Sigmoid colon (tissue), 7 donors: ENCODE results near the gene CLDN10. TPM values are rescaled to one million over a fixed set of nuclear protein-coding genes. Genes with fewer than 3 reads are reported as not detected.
A peak's percentile ranks its signal among the peaks of the same experiment; 100 is the strongest.

Experiments used
- DNase-seq: peaks from one replicate; pipeline ENCODE4 v3.0.0-alpha.2; 2019
- H3K27ac ChIP-seq, 4 donors: fragments of 200-600 bp; sonication (generic); one replicate each; pipeline ENCODE4 v1.5.1; 2016 to 2019; ENCODE audit warnings: mild to moderate bottlenecking in 1 of 4
- H3K27me3 ChIP-seq, 3 donors: fragments of 200-600 bp; sonication (generic); one replicate each; pipeline ENCODE4 v1.5.1; 2019; ENCODE audit warnings: mild to moderate bottlenecking in 1 of 3
- H3K36me3 ChIP-seq, 4 donors: fragments of 200-600 bp; sonication (generic); one replicate each; pipeline ENCODE4 v1.5.1; 2016 to 2019
- H3K4me1 ChIP-seq, 4 donors: fragments of 200-600 bp; sonication (generic); one replicate each; pipeline ENCODE4 v1.5.1; 2017 to 2019
- H3K4me3 ChIP-seq, 4 donors: fragments of 200-600 bp; sonication (generic); one replicate each; pipeline ENCODE4 v1.5.1; 2017 to 2019; ENCODE audit warnings: mild to moderate bottlenecking in 2 of 4, moderate library complexity in 1 of 4
- H3K9me3 ChIP-seq, 4 donors: fragments of 200-600 bp in 3 of 4; sonication (generic) in 3 of 4; one replicate each; pipeline versions ENCODE4 v1.5.1 to v1.6.1; 2013 to 2019
- EP300 ChIP-seq, 4 donors: sonication (generic); formaldehyde crosslinking; IDR thresholded peaks; one replicate each; pipeline ENCODE4 v1.6.1; 2017; ENCODE audit warnings: antibody characterized with exemption in 4 of 4
- POLR2A ChIP-seq, 2 donors: fragments of 450-650 bp; IDR thresholded peaks; one replicate each; pipeline ENCODE4 v1.6.1; 2016; ENCODE audit warnings: antibody characterized with exemption in 2 of 2, mild to moderate bottlenecking in 2 of 2, moderate library complexity in 2 of 2
- POLR2AphosphoS5 ChIP-seq, 4 donors: sonication (generic); formaldehyde crosslinking; IDR thresholded peaks; one replicate each; pipeline ENCODE4 v1.6.1; 2017; ENCODE audit warnings: antibody characterized with exemption in 4 of 4
- WGBS, 2 donors: extraction: QIAGEN DNeasy Blood & Tissue Kit; methylation state at CpG; one replicate each; pipeline ENCODE4 v1.1.7; 2013; 5-methylcytosine and 5-hydroxymethylcytosine counted together
- intact Hi-C: fragments of 100-400 bp; cut with DNase I; formaldehyde crosslinking; loops from one replicate; pipeline ENCODE4 v1.15.1; 2023
- polyA plus RNA-seq, 3 donors: library from polyadenylated mRNA; stranded (reverse); fragments of 200-250 nt; gene quantifications; one replicate each; pipeline ENCODE4 v1.2.3, GENCODE V29; 2013
- total RNA-seq, 4 donors: library from RNA; depleted of rRNA; stranded (reverse); fragments of >200 nt; gene quantifications; one replicate each; pipeline ENCODE4 v1.1.0, GENCODE V29; 2016
- TF ChIP-seq, protein P1 (sequence below), 4 experiments: fragments of 450-650 bp in 3 of 4; fragments of 200-600 bp in 1 of 4; IDR thresholded peaks; one replicate each; pipeline ENCODE4 v1.5.1; 2016 to 2019; ENCODE audit warnings: antibody characterized with exemption in 4 of 4, mild to moderate bottlenecking in 3 of 4, moderate library complexity in 2 of 4
- donor health status: healthy with polysubstance abuse.
- donor health status: Bipolar disorder and iron deficiency.
- donor health status: healthy.

Gene CLDN10
- total and polyA plus RNA-seq, 7 donors, result 0.20 to 1.5 (median 0.36) TPM; not detected in 4

GRCh38 chr13:95620030-95620824 lies 67.7 kb downstream of the CLDN10 start:
- Histone ChIP-seq H3K4me1 (peaks cover 0 to 6% (median 5%) of the 10 kb centered on the region in 4 donors), H3K9me3 (no peaks in the 10 kb centered on the region), H3K36me3 (peaks cover 0 to 61% (median 3%) of the 10 kb centered on the region in 4 donors), H3K27me3 (no peaks in the 10 kb centered on the region), H3K27ac (no peak overlapping the region), H3K4me3 (no peak overlapping the region)
- intact Hi-C loops, result loop anchor here (5.0 kb wide), 1 partner anchor 42 kb away; no protein-coding TSS in a partner anchor
- WGBS, 2 donors, result 75 to 79% methylated on average over 2 of the region's 2 CpGs
- DNase-seq, result no peak
- TF ChIP-seq EP300 (IDR thresholded peaks at IDR 0.05) (no peak), POLR2AphosphoS5 (IDR thresholded peaks at IDR 0.05) (no peak), POLR2A (IDR thresholded peaks at IDR 0.05) (no peak)
- TF ChIP-seq, protein P1, sequence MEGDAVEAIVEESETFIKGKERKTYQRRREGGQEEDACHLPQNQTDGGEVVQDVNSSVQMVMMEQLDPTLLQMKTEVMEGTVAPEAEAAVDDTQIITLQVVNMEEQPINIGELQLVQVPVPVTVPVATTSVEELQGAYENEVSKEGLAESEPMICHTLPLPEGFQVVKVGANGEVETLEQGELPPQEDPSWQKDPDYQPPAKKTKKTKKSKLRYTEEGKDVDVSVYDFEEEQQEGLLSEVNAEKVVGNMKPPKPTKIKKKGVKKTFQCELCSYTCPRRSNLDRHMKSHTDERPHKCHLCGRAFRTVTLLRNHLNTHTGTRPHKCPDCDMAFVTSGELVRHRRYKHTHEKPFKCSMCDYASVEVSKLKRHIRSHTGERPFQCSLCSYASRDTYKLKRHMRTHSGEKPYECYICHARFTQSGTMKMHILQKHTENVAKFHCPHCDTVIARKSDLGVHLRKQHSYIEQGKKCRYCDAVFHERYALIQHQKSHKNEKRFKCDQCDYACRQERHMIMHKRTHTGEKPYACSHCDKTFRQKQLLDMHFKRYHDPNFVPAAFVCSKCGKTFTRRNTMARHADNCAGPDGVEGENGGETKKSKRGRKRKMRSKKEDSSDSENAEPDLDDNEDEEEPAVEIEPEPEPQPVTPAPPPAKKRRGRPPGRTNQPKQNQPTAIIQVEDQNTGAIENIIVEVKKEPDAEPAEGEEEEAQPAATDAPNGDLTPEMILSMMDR (IDR thresholded peaks at IDR 0.05), result no peak

GRCh38 chr13:95620825-95621498 lies 68.4 kb downstream of the CLDN10 start:
- intact Hi-C loops, result loop anchor here (5.0 kb wide), 1 partner anchor 41 kb away; no protein-coding TSS in a partner anchor
- TF ChIP-seq, protein P1 (IDR thresholded peaks at IDR 0.05), result no peak
- TF ChIP-seq POLR2A (IDR thresholded peaks at IDR 0.05) (no peak), POLR2AphosphoS5 (IDR thresholded peaks at IDR 0.05) (no peak), EP300 (IDR thresholded peaks at IDR 0.05) (no peak)
- Histone ChIP-seq H3K27ac (no peak overlapping the region), H3K4me1 (peaks cover 0 to 6% (median 5%) of the 10 kb centered on the region in 4 donors), H3K27me3 (no peaks in the 10 kb centered on the region), H3K36me3 (peaks cover 0 to 54% (median 3%) of the 10 kb centered on the region in 4 donors), H3K4me3 (no peak overlapping the region), H3K9me3 (no peaks in the 10 kb centered on the region)
- WGBS, 2 donors, result 74 to 85% methylated on average over 10 of the region's 10 CpGs
- no peak for DNase-seq

GRCh38 chr13:95623141-95623540 lies 70.6 kb downstream of the CLDN10 start:
- Histone ChIP-seq H3K36me3 (peaks cover 0 to 57% (median 2%) of the 10 kb centered on the region in 4 donors), H3K9me3 (peaks cover 0 to 5% (median 0%) of the 10 kb centered on the region in 4 donors), H3K4me3 (no peak overlapping the region), H3K27ac (no peak overlapping the region), H3K27me3 (no peaks in the 10 kb centered on the region), H3K4me1 (peaks cover 0 to 6% (median 5%) of the 10 kb centered on the region in 4 donors)
- whole genome bisulfite sequencing, 2 donors, result 45 to 49% methylated on average over 5 of the region's 5 CpGs
- TF ChIP-seq EP300 (IDR thresholded peaks at IDR 0.05), result no peak
- TF ChIP-seq, protein P1 (IDR thresholded peaks at IDR 0.05), result no peak
- no peak for TF ChIP-seq POLR2A (IDR thresholded peaks at IDR 0.05)
- DNase-seq, result no peak
- intact Hi-C loops, result loop anchor here (5.0 kb wide), 1 partner anchor 39 kb away; no protein-coding TSS in a partner anchor

GRCh38 chr13:95624020-95624419 lies 71.5 kb downstream of the CLDN10 start:
- TF ChIP-seq, protein P1 (IDR thresholded peaks at IDR 0.05), result peak; percentile 37 to 59 (median 44)
- no peak for TF ChIP-seq EP300 (IDR thresholded peaks at IDR 0.05)
- no peak for TF ChIP-seq POLR2AphosphoS5 (IDR thresholded peaks at IDR 0.05)
- TF ChIP-seq POLR2A (IDR thresholded peaks at IDR 0.05), result no peak
- intact Hi-C loops, result loop anchor here (1.0 to 5.0 kb wide), 2 partner anchors 38 to 210 kb away; no protein-coding TSS in a partner anchor

More at GRCh38 chr13:95624020-95624419, 71.5 kb downstream of the CLDN10 start:
- peaks cover 0 to 60% (median 2%) of the 10 kb centered on the region in 4 donors for H3K36me3 ChIP-seq
- no peaks in the 10 kb centered on the region for H3K27me3 ChIP-seq
- H3K4me1 ChIP-seq, result peaks cover 0 to 6% (median 5%) of the 10 kb centered on the region in 4 donors
- H3K4me3 ChIP-seq, result no peak overlapping the region
- H3K27ac ChIP-seq, result no peak overlapping the region
- no peak for DNase-seq
- WGBS, 2 donors, result 7 to 21% methylated on average over 5 of the region's 5 CpGs
- H3K9me3 ChIP-seq, result peaks cover 0 to 5% (median 0%) of the 10 kb centered on the region in 4 donors
